ENCODE data around the gene TWSG1. TPM values are rescaled to one million over a fixed set of nuclear protein-coding genes. Genes with fewer than 3 reads are reported as not detected.

The TWSG1 gene
- total and polyA plus RNA-seq, 3 experiments from 2014 or later: 4.9 to 14.2 (median 13.1) TPM

DNA sequence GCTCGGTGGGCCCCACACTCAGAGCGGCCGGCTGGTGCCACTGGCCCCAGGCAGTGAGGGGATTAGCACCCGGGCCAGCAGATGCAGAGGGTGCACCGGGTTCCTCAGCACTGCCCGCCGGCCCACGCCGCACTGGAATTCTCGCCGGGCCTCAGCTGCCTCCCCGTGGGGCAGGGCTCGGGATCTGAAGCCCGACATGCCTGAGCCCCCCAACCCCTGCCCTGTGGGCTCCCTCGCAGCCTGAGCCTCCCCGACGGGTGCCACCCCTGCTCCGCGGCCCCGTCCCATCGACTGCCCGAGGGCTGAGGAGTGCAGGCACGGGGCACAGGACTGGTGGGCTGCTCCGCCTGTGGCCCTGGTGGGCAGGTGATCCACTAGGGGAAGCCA is 37.6 kb upstream of the TWSG1 start:
- Histone ChIP-seq H3K9me3 (ENCODE audit: low read length) (no peaks in the 10 kb centered on the region), H3K36me3 (ENCODE audit: insufficient read depth, low read length) (no peaks in the 10 kb centered on the region), H3K4me3 (ENCODE audit: low read length) (no peak overlapping the region), H3K27me3 (ENCODE audit: insufficient read depth, low read length, poor library complexity, severe bottlenecking) (no peaks in the 10 kb centered on the region), H3K4me1 (ENCODE audit: insufficient read depth, low read length) (no peaks in the 10 kb centered on the region), H3K27ac (ENCODE audit: low read depth, low read length) (no peak overlapping the region)
- H3K4me3 Mint-ChIP-seq: no peak overlapping the region
- H3K27me3 Mint-ChIP-seq: peaks cover 0 to 9% of the 10 kb centered on the region in 2 donors
- H3K9me3 Mint-ChIP-seq: peaks cover 19 to 34% (median 28%) of the 10 kb centered on the region in 5 donors
- ChIA-PET CTCF (no interaction called here), POLR2A (no interaction called here)
- no peak for DNase-seq
- H3K36me3 Mint-ChIP-seq: peaks cover 0 to 17% (median 6%) of the 10 kb centered on the region in 3 donors
- no peak overlapping the region for H3K27ac Mint-ChIP-seq
- no peaks in the 10 kb centered on the region for H3K4me1 Mint-ChIP-seq

DNA sequence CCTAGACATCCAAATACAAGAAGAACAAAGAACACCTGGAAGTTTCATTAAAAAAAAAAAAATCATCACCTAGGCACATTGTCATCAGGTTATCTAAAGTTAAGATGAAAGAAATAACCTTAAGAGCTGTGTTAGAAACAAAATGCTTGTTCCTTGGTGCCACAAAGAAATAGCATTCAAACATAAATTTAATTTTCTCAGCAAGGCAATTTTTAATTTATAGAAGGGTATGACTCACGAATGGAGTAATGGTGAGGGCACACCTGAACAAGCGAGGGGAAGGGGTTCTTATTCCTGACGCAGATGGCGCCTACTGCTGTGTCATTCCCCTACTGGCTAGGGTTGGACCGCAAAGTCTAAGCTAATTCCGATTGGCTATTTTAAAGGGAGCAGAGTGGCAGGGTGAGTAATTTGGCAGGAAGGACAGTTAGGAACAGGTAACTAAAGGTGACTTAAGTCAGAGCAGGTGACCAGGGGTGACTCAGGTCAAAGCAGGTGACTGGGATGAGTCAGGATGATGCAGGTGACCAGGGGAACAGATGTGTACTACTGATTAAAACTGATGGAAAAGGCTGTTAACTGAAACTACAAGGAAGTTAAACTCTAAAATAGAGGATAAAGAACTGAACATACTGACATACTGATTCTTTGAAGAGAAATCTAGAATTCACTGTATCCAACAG is 30.0 kb upstream of the TWSG1 start:
- H3K4me3 ChIP-seq (ENCODE audit: low read length): no peak overlapping the region
- H3K27ac ChIP-seq (ENCODE audit: low read depth, low read length): no peak overlapping the region
- POLR2A ChIA-PET: no interaction called here

DNA sequence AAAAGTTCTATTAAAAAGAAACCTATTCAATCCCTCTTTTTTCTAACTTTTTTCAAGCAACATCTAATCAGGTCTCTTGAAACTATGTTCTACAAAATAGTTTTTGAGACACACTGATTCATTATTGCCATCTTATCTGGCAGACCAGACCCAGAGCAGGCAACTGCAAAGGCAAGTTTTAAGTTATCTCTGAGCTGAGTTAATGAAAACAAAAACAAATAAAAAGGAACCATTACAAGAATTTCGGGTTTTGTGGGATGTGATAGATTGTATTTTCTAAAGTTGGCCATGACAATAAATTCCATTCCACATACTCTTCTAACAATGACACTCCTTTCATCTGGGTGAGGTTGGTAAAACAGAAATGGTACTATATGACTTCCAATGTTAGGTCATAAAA is 15.2 kb upstream of the TWSG1 start:
- H3K4me3 ChIP-seq (ENCODE audit: low read length): no peak overlapping the region
- Mint-ChIP-seq H3K4me3 (no peak overlapping the region), H3K4me1 (no peaks in the 10 kb centered on the region), H3K9me3 (peaks cover 3 to 9% (median 6%) of the 10 kb centered on the region in 5 donors), H3K36me3 (peaks cover 2 to 22% (median 2%) of the 10 kb centered on the region in 3 donors), H3K27ac (no peak overlapping the region), H3K27me3 (peaks cover 18 to 22% of the 10 kb centered on the region in 2 donors)
- H3K27ac ChIP-seq (ENCODE audit: low read depth, low read length): no peak overlapping the region
- ChIA-PET POLR2A (no interaction called here), CTCF (interaction anchor here (2.2 kb wide), 1 partner anchor 15 kb away, joined by 7 read pairs; the partner anchor contains the start of gene TWSG1)
- DNase-seq: no peak
- no peaks in the 10 kb centered on the region for H3K27me3 ChIP-seq (ENCODE audit: insufficient read depth, low read length, poor library complexity, severe bottlenecking)
- no peaks in the 10 kb centered on the region for H3K9me3 ChIP-seq (ENCODE audit: low read length)
- H3K4me1 ChIP-seq (ENCODE audit: insufficient read depth, low read length): no peaks in the 10 kb centered on the region
- no peaks in the 10 kb centered on the region for H3K36me3 ChIP-seq (ENCODE audit: insufficient read depth, low read length)

More for the DNA sequence above, 30.0 kb upstream of the TWSG1 start:
- H3K27me3 Mint-ChIP-seq: peaks cover 25 to 33% of the 10 kb centered on the region in 2 donors
- H3K36me3 ChIP-seq (ENCODE audit: insufficient read depth, low read length): no peaks in the 10 kb centered on the region
- peaks cover 40 to 57% (median 53%) of the 10 kb centered on the region in 5 donors for H3K9me3 Mint-ChIP-seq
- no peak overlapping the region for H3K27ac Mint-ChIP-seq
- no peak for DNase-seq
- H3K4me1 ChIP-seq (ENCODE audit: insufficient read depth, low read length): no peaks in the 10 kb centered on the region
- no peaks in the 10 kb centered on the region for H3K4me1 Mint-ChIP-seq
- no peaks in the 10 kb centered on the region for H3K27me3 ChIP-seq (ENCODE audit: insufficient read depth, low read length, poor library complexity, severe bottlenecking)
- CTCF ChIA-PET: no interaction called here
- H3K4me3 Mint-ChIP-seq: no peak overlapping the region
- peaks cover 6 to 44% (median 8%) of the 10 kb centered on the region in 3 donors for H3K36me3 Mint-ChIP-seq
- no peaks in the 10 kb centered on the region for H3K9me3 ChIP-seq (ENCODE audit: low read length)

DNA sequence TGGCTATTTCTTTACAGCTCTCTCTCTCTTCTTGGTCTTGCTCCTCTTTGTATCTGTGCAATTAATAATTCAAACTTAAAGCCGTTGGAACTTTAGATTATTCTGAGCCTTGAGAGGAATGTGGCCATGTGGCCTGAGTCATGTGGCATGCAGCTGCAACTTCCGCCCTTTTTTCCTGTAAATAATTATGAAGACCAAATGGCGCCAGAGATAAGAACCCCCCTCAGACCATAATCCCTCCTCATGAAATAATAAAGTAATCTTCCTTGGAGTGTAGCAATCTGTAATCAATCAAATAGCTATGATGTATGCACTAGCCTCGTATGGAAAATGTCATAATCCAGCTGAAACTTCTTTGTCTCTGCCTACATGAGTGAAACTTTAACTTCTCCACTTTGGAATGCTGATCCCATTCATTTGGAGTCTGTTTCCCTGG is 13.5 kb upstream of the TWSG1 start:
- Mint-ChIP-seq H3K36me3 (peaks cover 2 to 22% (median 2%) of the 10 kb centered on the region in 3 donors), H3K4me1 (no peaks in the 10 kb centered on the region), H3K27ac (no peak overlapping the region), H3K27me3 (peaks cover 20 to 22% of the 10 kb centered on the region in 2 donors), H3K4me3 (no peak overlapping the region), H3K9me3 (peaks cover 3 to 9% (median 4%) of the 10 kb centered on the region in 5 donors)
- CTCF ChIA-PET: interaction anchor here (2.2 kb wide), 1 partner anchor 13 kb away, joined by 7 read pairs; the partner anchor contains the start of gene TWSG1
- H3K27me3 ChIP-seq (ENCODE audit: insufficient read depth, low read length, poor library complexity, severe bottlenecking): no peaks in the 10 kb centered on the region
- no peak overlapping the region for H3K27ac ChIP-seq (ENCODE audit: low read depth, low read length)
- POLR2A ChIA-PET: no interaction called here
- no peak for DNase-seq
- no peaks in the 10 kb centered on the region for H3K4me1 ChIP-seq (ENCODE audit: insufficient read depth, low read length)
- no peaks in the 10 kb centered on the region for H3K36me3 ChIP-seq (ENCODE audit: insufficient read depth, low read length)
- no peaks in the 10 kb centered on the region for H3K9me3 ChIP-seq (ENCODE audit: low read length)
- H3K4me3 ChIP-seq (ENCODE audit: low read length): no peak overlapping the region

DNA sequence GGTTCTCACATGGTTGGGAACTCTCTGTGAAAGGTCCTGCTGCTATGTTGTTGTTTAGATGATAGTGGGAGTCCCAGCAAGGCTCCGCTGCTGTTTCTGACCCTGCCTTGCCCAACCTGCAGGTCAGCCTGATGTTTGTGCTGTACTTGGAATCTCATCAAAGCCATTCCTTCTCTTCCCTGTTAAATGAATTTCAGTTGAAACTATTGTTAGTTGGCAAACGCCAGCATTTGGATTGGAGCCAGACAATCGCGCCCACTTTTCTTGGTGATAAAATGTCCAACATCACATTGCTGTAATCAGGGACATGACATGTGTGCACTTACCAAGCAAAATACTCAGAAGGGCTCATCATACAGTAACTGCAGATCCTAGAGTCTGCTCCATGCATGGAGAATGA is 12.8 kb upstream of the TWSG1 start:
- no peak overlapping the region for H3K4me3 Mint-ChIP-seq
- no peak overlapping the region for H3K27ac Mint-ChIP-seq
- H3K27me3 Mint-ChIP-seq: peaks cover 21 to 22% of the 10 kb centered on the region in 2 donors
- H3K4me1 Mint-ChIP-seq: no peaks in the 10 kb centered on the region
- ChIA-PET POLR2A (no interaction called here), CTCF (interaction anchor here (1.2 kb wide), 1 partner anchor 12 kb away, joined by 3 read pairs; no protein-coding TSS in a partner anchor)
- H3K4me1 ChIP-seq (ENCODE audit: insufficient read depth, low read length): no peaks in the 10 kb centered on the region
- H3K36me3 ChIP-seq (ENCODE audit: insufficient read depth, low read length): no peaks in the 10 kb centered on the region
- DNase-seq: no peak
- no peak overlapping the region for H3K4me3 ChIP-seq (ENCODE audit: low read length)
- H3K9me3 Mint-ChIP-seq: peaks cover 3 to 9% (median 4%) of the 10 kb centered on the region in 5 donors
- peaks cover 2 to 22% (median 2%) of the 10 kb centered on the region in 3 donors for H3K36me3 Mint-ChIP-seq
- no peaks in the 10 kb centered on the region for H3K9me3 ChIP-seq (ENCODE audit: low read length)
- no peak overlapping the region for H3K27ac ChIP-seq (ENCODE audit: low read depth, low read length)
- no peaks in the 10 kb centered on the region for H3K27me3 ChIP-seq (ENCODE audit: insufficient read depth, low read length, poor library complexity, severe bottlenecking)

DNA sequence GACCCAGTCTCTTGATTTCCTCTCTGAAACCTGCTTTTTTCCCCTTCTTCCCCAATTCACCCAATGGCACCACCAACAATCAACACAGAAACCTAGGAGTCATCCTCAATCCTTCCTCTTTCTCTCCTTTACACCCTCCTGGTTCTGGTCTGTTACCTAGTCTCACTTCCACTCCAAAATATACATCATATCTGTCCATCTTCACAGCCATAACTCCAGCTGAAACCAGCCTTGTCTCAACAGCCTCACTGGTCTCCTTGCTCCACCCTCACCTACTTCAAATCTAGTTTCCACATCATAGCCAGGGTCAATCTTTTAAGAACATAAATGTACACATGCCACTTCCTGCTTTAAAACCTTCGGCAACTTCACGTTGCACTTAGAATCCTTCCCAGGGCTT is 11.8 kb upstream of the TWSG1 start:
- Mint-ChIP-seq H3K36me3 (peaks cover 2 to 22% (median 2%) of the 10 kb centered on the region in 3 donors), H3K9me3 (peaks cover 3 to 9% (median 4%) of the 10 kb centered on the region in 5 donors), H3K4me1 (no peaks in the 10 kb centered on the region), H3K27me3 (peaks cover 19 to 22% of the 10 kb centered on the region in 2 donors), H3K27ac (no peak overlapping the region), H3K4me3 (no peak overlapping the region)
- ChIA-PET CTCF (interaction anchor here (0.7 to 1.2 kb wide), 2 partner anchors 11 to 160 kb away, joined by 3 read pairs; no protein-coding TSS in a partner anchor), POLR2A (no interaction called here)
- no peak for DNase-seq
- H3K27ac ChIP-seq (ENCODE audit: low read depth, low read length): no peak overlapping the region
- no peaks in the 10 kb centered on the region for H3K27me3 ChIP-seq (ENCODE audit: insufficient read depth, low read length, poor library complexity, severe bottlenecking)
- no peak overlapping the region for H3K4me3 ChIP-seq (ENCODE audit: low read length)
- no peaks in the 10 kb centered on the region for H3K36me3 ChIP-seq (ENCODE audit: insufficient read depth, low read length)
- no peaks in the 10 kb centered on the region for H3K9me3 ChIP-seq (ENCODE audit: low read length)
- H3K4me1 ChIP-seq (ENCODE audit: insufficient read depth, low read length): no peaks in the 10 kb centered on the region

DNA sequence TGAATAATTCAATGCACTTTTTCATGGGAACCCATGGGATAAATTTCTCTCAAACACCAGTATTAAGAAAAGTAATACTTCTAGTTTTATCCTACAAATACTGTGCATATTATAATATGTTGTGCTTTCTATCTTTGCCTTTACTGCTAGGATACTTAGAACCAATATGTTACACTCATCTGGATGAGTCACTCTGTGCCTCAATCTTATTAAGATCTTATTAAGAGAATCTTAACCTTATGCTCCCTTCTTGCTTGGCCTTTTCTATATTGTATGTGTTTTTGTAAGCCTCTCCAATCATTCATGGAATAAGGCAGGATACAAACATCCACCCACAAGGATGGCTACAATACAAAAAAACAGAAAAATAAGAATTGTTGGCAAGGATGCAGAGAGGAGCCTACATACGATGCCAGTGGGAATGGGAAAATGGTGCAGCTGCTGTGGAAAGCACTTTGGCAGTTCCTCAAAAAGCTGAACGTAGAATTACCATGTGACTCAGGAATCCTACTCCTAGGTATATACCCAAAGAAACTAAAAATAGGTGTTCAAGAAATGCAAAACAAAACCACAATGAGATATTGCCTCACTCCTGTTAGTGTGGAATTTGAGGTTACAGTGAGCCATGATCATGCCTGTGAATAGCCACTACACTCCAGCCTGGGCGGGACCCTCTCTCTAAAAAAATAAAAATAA is 10.7 kb upstream of the TWSG1 start:
- Histone ChIP-seq H3K27me3 (ENCODE audit: insufficient read depth, low read length, poor library complexity, severe bottlenecking) (no peaks in the 10 kb centered on the region), H3K9me3 (ENCODE audit: low read length) (no peaks in the 10 kb centered on the region), H3K4me3 (ENCODE audit: low read length) (no peak overlapping the region), H3K27ac (ENCODE audit: low read depth, low read length) (no peak overlapping the region), H3K36me3 (ENCODE audit: insufficient read depth, low read length) (no peaks in the 10 kb centered on the region), H3K4me1 (ENCODE audit: insufficient read depth, low read length) (no peaks in the 10 kb centered on the region)
- DNase-seq: no peak
- H3K9me3 Mint-ChIP-seq: peaks cover 3 to 9% (median 6%) of the 10 kb centered on the region in 5 donors
- H3K27ac Mint-ChIP-seq: no peak overlapping the region
- H3K36me3 Mint-ChIP-seq: peaks cover 2 to 22% (median 2%) of the 10 kb centered on the region in 3 donors
- ChIA-PET CTCF (no interaction called here), POLR2A (no interaction called here)
- no peak overlapping the region for H3K4me3 Mint-ChIP-seq
- H3K27me3 Mint-ChIP-seq: peaks cover 16 to 22% of the 10 kb centered on the region in 2 donors
- H3K4me1 Mint-ChIP-seq: no peaks in the 10 kb centered on the region

DNA sequence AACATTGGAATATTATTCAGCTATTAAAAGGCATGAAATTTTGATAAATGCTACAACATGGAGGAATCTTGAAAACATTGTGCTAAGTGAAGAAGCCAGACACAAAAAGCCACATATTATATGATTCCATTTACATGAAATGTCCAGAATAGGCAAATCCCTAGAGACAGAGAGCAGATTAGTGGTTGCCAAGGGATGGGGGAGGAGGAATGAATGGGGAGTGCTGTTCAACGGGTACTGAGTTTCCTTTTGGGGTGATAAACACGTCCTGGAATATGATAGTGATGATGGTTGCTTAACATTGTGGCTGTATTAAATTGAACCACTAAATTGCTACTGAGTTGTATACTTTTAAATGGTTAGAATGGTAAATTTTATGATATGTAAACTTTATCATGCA is 8.9 kb upstream of the TWSG1 start:
- H3K27me3 Mint-ChIP-seq: peaks cover 11 to 16% of the 10 kb centered on the region in 2 donors
- no peak for DNase-seq
- Histone ChIP-seq H3K9me3 (ENCODE audit: low read length) (no peaks in the 10 kb centered on the region), H3K4me1 (ENCODE audit: insufficient read depth, low read length) (no peaks in the 10 kb centered on the region), H3K27me3 (ENCODE audit: insufficient read depth, low read length, poor library complexity, severe bottlenecking) (no peaks in the 10 kb centered on the region), H3K27ac (ENCODE audit: low read depth, low read length) (no peak overlapping the region), H3K36me3 (ENCODE audit: insufficient read depth, low read length) (no peaks in the 10 kb centered on the region), H3K4me3 (ENCODE audit: low read length) (no peak overlapping the region)
- H3K4me3 Mint-ChIP-seq: no peak overlapping the region
- peaks cover 0 to 12% (median 2%) of the 10 kb centered on the region in 3 donors for H3K36me3 Mint-ChIP-seq
- ChIA-PET CTCF (no interaction called here), POLR2A (no interaction called here)
- H3K9me3 Mint-ChIP-seq: peaks cover 0 to 4% (median 2%) of the 10 kb centered on the region in 5 donors
- no peaks in the 10 kb centered on the region for H3K4me1 Mint-ChIP-seq
- no peak overlapping the region for H3K27ac Mint-ChIP-seq

All from CD8-positive, alpha-beta memory T cell (primary cell).